ENCODE data around the gene EIF5AL1. TPM values are rescaled to one million over a fixed set of nuclear protein-coding genes. Genes with fewer than 3 reads are reported as not detected.
"Not testable (repeated sequence)": the region's sequence is repeated elsewhere in the genome, so short reads cannot be mapped to it uniquely, and the experiment has no call there.

EIF5AL1 gene
- total and polyA plus RNA-seq, 2 of the 8 experiments (the other 6 are each of a cell fraction or from before 2014, with no cell fraction given): 1.7 to 2.2 TPM

DNA sequence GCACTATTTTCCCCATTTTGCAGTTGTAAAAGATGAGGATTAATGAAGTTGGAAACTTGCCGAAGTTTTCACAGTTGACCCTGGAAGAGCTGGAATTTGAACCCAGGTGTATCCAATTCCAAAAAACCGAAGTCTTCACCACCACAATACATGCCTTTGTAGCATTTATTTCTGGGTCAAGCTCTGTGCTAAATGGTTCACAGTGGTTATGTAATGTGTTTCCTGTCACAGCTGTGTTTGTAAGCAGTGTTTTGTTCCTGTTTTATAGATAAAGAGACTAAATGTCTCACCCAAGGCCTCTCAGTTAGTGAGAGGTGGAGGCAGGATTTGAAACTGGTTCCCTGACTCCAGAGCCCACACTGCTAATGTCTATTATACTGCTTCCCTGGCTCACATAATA lies 30.3 kb downstream of the EIF5AL1 start (continued):
- TF ChIP-seq RBBP5 (IDR thresholded peaks at IDR 0.05; ENCODE audit: borderline replicate concordance, low read depth, low read length): no peak

DNA sequence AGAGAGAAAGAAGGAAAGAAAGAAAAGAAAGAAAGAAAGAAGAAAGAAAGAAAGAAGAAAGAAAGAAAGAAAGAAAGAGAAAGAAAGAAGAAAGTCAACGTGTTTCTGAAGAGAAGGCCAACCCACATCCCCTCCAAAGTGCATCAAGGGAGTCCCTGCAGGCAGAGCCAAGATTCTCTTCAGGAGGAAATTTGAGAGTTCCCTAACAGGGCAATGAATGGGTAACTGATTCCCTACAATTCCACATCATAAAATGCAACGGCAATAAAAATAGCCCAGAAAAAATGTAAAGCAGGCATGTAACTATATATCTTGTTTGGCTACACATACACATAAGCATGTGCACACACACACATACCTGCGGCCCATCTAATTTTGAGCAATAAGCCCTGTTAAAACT lies 32.1 kb downstream of the EIF5AL1 start:
- H3K4me3 ChIP-seq (ENCODE audit: extremely low read depth in 1 of 4, insufficient read depth in 2 of 4, low read depth in 3 of 4, low read length in 4 of 4); H3K79me2 ChIP-seq (ENCODE audit: control insufficient read depth in 1 of 2, insufficient read depth in 2 of 2, low read length in 2 of 2); H2BK12ac ChIP-seq (ENCODE audit: low read depth, low read length); H3K14ac ChIP-seq (ENCODE audit: insufficient read length); FAIRE-seq; H3K4ac ChIP-seq (replicated peaks; ENCODE audit: insufficient read length, low read depth, low read length); H3K27me3 ChIP-seq (replicated peaks in 1 of 4; ENCODE audit: control insufficient read depth in 3 of 4, extremely low read depth in 1 of 4, insufficient read depth in 3 of 4, low read length in 3 of 4); H3K4me1 ChIP-seq (replicated peaks in 1 of 4; ENCODE audit: control insufficient read depth in 3 of 4, insufficient read depth in 4 of 4, low read length in 3 of 4); H3K27ac ChIP-seq (ENCODE audit: low read depth, low read length); H2AK5ac ChIP-seq (ENCODE audit: low read depth, low read length); CTCF ChIA-PET (ENCODE audit: partially characterized antibody); H3K56ac ChIP-seq (replicated peaks; ENCODE audit: insufficient read length, low read depth, low read length); H3K18ac ChIP-seq (ENCODE audit: extremely low read depth, low read length); POLR2A ChIA-PET (ENCODE audit: partially characterized antibody); H2BK20ac ChIP-seq (ENCODE audit: low read length); H4K8ac ChIP-seq (ENCODE audit: extremely low read depth, insufficient read depth, low read length); H4K20me1 ChIP-seq (replicated peaks in 1 of 2; ENCODE audit: control insufficient read depth in 1 of 2, insufficient read depth in 2 of 2, low read length in 2 of 2); H3K9ac ChIP-seq (replicated peaks in 1 of 4; ENCODE audit: extremely low read depth in 1 of 4, low read depth in 3 of 4, low read length in 3 of 4); H3K4me2 ChIP-seq (ENCODE audit: insufficient read depth in 1 of 2, low read depth in 2 of 2, low read length in 2 of 2); H3K79me1 ChIP-seq (ENCODE audit: low read depth, low read length); H2BK5ac ChIP-seq (ENCODE audit: low read depth, low read length); H2BK15ac ChIP-seq (ENCODE audit: low read length); H2BK120ac ChIP-seq (replicated peaks; ENCODE audit: low read depth, low read length); H4K91ac ChIP-seq (replicated peaks; ENCODE audit: insufficient read length, low read length); H4K5ac ChIP-seq (ENCODE audit: insufficient read length, low read depth, low read length); H2AFZ ChIP-seq (ENCODE audit: low read length); H3K23ac ChIP-seq (ENCODE audit: insufficient read length); H3K36me3 ChIP-seq (ENCODE audit: control insufficient read depth in 2 of 4, insufficient read depth in 4 of 4, low read length in 3 of 4); DNase-seq (ENCODE audit: low read depth in 1 of 2, low spot score in 2 of 2); H3K23me2 ChIP-seq (ENCODE audit: low read depth, low read length); H3K9me3 ChIP-seq (ENCODE audit: insufficient read depth in 2 of 2, low read depth in 1 of 2, low read length in 1 of 2): not testable (repeated sequence)
- 72% methylated on average over 3 of the region's 3 CpGs; no CpG with 5 or more reads in 1 of the 2 experiments for WGBS, 2 experiments (ENCODE audit: extremely low coverage in 1 of 2, insufficient coverage in 1 of 2, insufficient read length in 1 of 2, insufficient replicate concordance in 2 of 2, low coverage in 1 of 2, low lambda C conversion rate in 2 of 2, missing lambda C conversion rate in 1 of 2)
